ENCODE results near the gene METTL2B. TPM values are rescaled to one million over a fixed set of nuclear protein-coding genes. Genes with fewer than 3 reads are reported as not detected.

Gene METTL2B
- total RNA-seq (2022; extraction: Qiagen RNA extraction) = 22.0 to 26.5 TPM (median 25.2 TPM) in 5 replicates

GRCh38 chr7:128476402-128477335 lies at the start of gene METTL2B:
METTL2B (plus strand) TSS chr7:128476748; CDS start chr7:128476766, 18 bp downstream.

GRCh38 chr7:128455543-128456254 lies 20.8 kb upstream of the METTL2B start, which contains the start of gene HILPDA:
HILPDA (plus strand) TSS chr7:128455878; CDS start chr7:128457269, 1,391 bp downstream.

Other genes with a start within 250 kb of the METTL2B start
- gene LEP, start 235.5 kb upstream of the METTL2B start, total RNA-seq (2022; extraction: Qiagen RNA extraction) = not detected in 5 replicates
- gene RBM28, start 132.8 kb upstream of the METTL2B start, total RNA-seq (2022; extraction: Qiagen RNA extraction) = 54.3 to 69.4 TPM (median 56.4 TPM) in 5 replicates
- 0.20 to 0.54 TPM (median 0.44 TPM) in 5 replicates for gene PRRT4, start 115.1 kb upstream of the METTL2B start, total RNA-seq (2022; extraction: Qiagen RNA extraction)
- 77.5 to 110 TPM (median 99.9 TPM) in 5 replicates for gene IMPDH1, start 66.8 kb upstream of the METTL2B start, total RNA-seq (2022; extraction: Qiagen RNA extraction)
- 21.1 to 26.6 TPM (median 23.0 TPM) in 5 replicates for gene HILPDA, start 20.9 kb upstream of the METTL2B start, total RNA-seq (2022; extraction: Qiagen RNA extraction)
- gene GARIN1A, start 195.5 kb downstream of the METTL2B start, total RNA-seq (2022; extraction: Qiagen RNA extraction) = 0.33 to 0.70 TPM (median 0.45 TPM) in 5 replicates